Left ventricle myocardium inferior (tissue), 1 donor: ENCODE data around the gene TSPAN11. TPM values are rescaled to one million over a fixed set of nuclear protein-coding genes. Genes with fewer than 3 reads are reported as not detected.

Source experiments
- DNase-seq: peaks from one replicate; pipeline ENCODE4 v3.0.0-alpha.2; 2020
- H3K27ac ChIP-seq: fragments of 200-600 bp; replicated peaks from 2 replicates; pipeline ENCODE4 v1.8.0; 2021
- H3K27me3 ChIP-seq: fragments of 200-600 bp; 2 replicates; pipeline ENCODE4 v1.8.0; 2021; ENCODE audit warnings: low read depth
- H3K36me3 ChIP-seq: fragments of 200-600 bp; 2 replicates; pipeline ENCODE4 v1.8.0; 2021
- H3K4me1 ChIP-seq: fragments of 200-600 bp; 2 replicates; pipeline ENCODE4 v1.8.0; 2021
- H3K4me3 ChIP-seq: fragments of 200-600 bp; 2 replicates; pipeline ENCODE4 v1.8.0; 2021; ENCODE audit warnings: mild to moderate bottlenecking, moderate library complexity
- H3K9me3 ChIP-seq: fragments of 200-600 bp; replicated peaks from 2 replicates; pipeline ENCODE4 v1.8.0; 2021
- CTCF ChIP-seq: fragments of 200-600 bp; IDR thresholded peaks from 2 replicates; pipeline ENCODE4 v1.8.0; 2021; ENCODE audit warnings: antibody characterized with exemption, mild to moderate bottlenecking, borderline replicate concordance
- intact Hi-C: fragments of 100-400 bp; cut with micrococcal nuclease; formaldehyde crosslinking; loops from one replicate; pipeline ENCODE4 v1.11.0; 2022
- total RNA-seq: library from RNA; stranded (reverse); fragmentation: NEBNext Ultra II Directional; extraction: Animal tissue kit (Norgen Biotek cat#: 25700); gene quantifications from one replicate; pipeline ENCODE4 v1.2.1, GENCODE V29; 2021
- donor health status: DM: no; HTN: yes; CAD: no; lungs with severe emphysema.

The TSPAN11 gene
- total RNA-seq, 1 donor from 2014 or later: 1.7 TPM

DNA sequence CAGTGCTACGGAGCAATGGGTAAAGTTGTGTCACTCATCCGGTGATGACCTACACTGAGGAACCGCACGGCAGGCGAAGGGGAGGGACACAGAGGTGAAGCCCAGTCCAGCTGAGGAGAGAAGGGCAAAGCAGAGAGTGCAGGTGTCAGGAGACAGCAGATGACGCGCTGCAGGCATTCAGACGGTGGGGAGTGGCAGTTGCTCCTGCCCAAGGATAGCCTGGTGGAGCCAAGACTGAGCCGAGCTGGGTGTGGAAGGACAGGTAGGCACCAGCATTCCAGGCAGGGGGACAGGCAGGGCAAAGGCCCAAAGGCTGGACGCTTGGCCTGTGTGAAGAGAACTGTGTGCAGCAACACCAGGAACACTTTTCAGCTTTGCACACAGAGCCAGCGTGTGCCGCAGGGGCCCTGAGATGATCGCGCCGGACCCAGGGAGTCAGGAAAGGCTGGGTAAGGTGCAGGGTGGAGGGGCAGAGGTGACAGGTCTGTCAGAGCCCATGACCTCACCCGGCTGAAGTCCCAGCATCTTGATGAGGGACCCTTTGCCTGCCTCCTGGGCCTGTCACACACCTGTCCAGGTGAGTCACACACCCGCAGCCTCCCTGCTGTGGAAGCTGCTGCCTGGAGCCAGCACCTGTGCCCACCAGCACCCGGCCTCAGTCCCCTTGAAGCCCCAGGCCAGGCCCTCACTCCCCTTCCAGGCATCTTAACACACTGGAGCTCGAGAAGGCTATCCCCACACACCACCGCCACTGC lies 48.4 kb downstream of the TSPAN11 start:
- DNase-seq: no peak
- H3K36me3 ChIP-seq: no peaks in the 10 kb centered on the region
- no peaks in the 10 kb centered on the region for H3K9me3 ChIP-seq
- H3K27ac ChIP-seq: no peak overlapping the region
- H3K4me3 ChIP-seq: no peak overlapping the region
- no peak for TF ChIP-seq CTCF
- no peaks in the 10 kb centered on the region for H3K27me3 ChIP-seq
- peaks cover 42% of the 10 kb centered on the region for H3K4me1 ChIP-seq
- intact Hi-C loops: no loop called here

DNA sequence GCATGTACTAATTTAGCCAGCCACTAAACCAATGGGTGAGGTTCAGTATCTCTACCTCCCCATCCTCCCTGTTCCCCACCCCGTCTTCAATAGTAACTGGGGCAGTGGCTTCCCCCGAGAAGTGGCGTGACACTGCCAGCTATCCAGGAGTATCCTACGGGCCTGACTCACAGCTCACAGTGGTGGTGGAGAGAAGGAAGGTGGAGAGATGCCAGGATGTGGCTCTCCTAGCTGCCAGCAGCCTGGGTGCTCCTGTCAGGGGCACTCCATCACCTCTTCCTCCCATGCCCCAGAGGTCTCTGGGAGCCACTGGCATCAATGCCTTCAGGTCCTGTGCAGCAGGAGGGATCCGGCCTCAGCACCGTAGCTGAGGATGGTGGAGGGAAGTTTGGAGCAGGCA lies 49.0 kb downstream of the TSPAN11 start:
- DNase-seq: no peak
- TF ChIP-seq CTCF: no peak
- intact Hi-C loops: no loop called here

GRCh38 chr12:30976206-30976605 lies 49.7 kb downstream of the TSPAN11 start:
- intact Hi-C loops: no loop called here
- H3K4me1 ChIP-seq: peaks cover 40% of the 10 kb centered on the region
- no peak overlapping the region for H3K27ac ChIP-seq
- H3K4me3 ChIP-seq: no peak overlapping the region
- no peaks in the 10 kb centered on the region for H3K9me3 ChIP-seq
- no peak for TF ChIP-seq CTCF
- H3K36me3 ChIP-seq: no peaks in the 10 kb centered on the region
- DNase-seq: no peak
- no peaks in the 10 kb centered on the region for H3K27me3 ChIP-seq

More for the DNA sequence above, 49.0 kb downstream of the TSPAN11 start:
- H3K4me3 ChIP-seq: no peak overlapping the region
- no peak overlapping the region for H3K27ac ChIP-seq
- H3K36me3 ChIP-seq: no peaks in the 10 kb centered on the region
- no peaks in the 10 kb centered on the region for H3K27me3 ChIP-seq
- H3K4me1 ChIP-seq: peaks cover 40% of the 10 kb centered on the region
- H3K9me3 ChIP-seq: no peaks in the 10 kb centered on the region

GRCh38 chr12:30977124-30977523 lies 50.6 kb downstream of the TSPAN11 start:
- no peaks in the 10 kb centered on the region for H3K36me3 ChIP-seq
- intact Hi-C loops: no loop called here
- DNase-seq: no peak
- no peaks in the 10 kb centered on the region for H3K27me3 ChIP-seq
- H3K4me1 ChIP-seq: peaks cover 42% of the 10 kb centered on the region
- no peaks in the 10 kb centered on the region for H3K9me3 ChIP-seq
- H3K27ac ChIP-seq: no peak overlapping the region
- no peak for TF ChIP-seq CTCF
- no peak overlapping the region for H3K4me3 ChIP-seq

DNA sequence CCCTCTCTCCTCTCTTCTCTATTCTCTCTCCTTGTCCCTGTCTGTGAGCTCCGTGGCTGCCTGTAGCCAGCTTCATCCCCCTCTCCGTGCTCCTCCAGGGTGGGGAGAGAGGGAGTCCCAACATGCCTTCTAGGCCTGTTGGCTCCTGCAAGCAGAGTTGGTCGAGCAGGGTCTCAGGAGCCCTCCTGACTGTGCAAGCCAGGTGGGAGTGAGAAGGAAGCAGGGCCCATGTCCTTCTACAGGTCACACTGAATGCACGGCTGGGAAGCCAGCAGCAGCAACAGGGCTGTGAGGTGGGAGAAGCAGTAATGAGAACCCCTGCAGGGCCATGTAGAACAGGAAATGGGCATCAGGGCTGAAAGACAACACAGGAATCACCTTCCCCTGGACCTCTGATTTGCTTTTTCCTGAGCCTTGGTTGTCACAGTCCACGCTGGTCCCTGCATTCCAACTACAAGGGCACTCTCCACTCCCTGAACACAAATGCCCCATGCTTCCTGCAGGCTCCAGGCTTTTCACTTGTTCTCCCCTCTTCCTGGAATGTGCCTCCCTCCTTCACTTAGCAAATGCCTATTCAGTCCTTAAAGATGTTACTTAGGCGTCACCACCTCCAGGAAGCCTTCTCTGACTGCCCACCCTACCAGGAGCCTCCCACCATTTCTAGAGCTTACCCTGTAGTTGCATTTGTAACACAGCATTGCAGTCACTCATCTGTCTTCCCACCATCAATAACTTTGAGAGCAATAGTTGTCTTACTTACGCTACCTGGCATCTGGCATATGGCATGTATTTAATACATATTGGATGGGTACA lies 51.2 kb downstream of the TSPAN11 start:
- Histone ChIP-seq H3K9me3 (no peaks in the 10 kb centered on the region), H3K4me1 (peaks cover 36% of the 10 kb centered on the region), H3K27me3 (no peaks in the 10 kb centered on the region), H3K4me3 (no peak overlapping the region), H3K36me3 (no peaks in the 10 kb centered on the region), H3K27ac (no peak overlapping the region)
- intact Hi-C loops: no loop called here
- DNase-seq: no peak
- no peak for TF ChIP-seq CTCF
